GM19239 (cell line): ENCODE data around the gene TNFRSF25.

Experiments used
- DNase-seq: peaks from one replicate; pipeline ENCODE4 v3.0.0; 2011; ENCODE audit warnings: low spot score; ENCODE audit not compliant: insufficient read length
- FAIRE-seq: peaks from 2 replicates; lab custom pipeline; 2011; peaks lifted over from hg19 to GRCh38; lab: Jason Lieb, UNC

TNFRSF25 gene

GRCh38 chr1:6423321-6423999 is 42.5 kb downstream of the TNFRSF25 start:
- DNase-seq (peak; percentile 94), FAIRE-seq (no peak)

- DNase-seq (no peak), FAIRE-seq (no peak)
Observed at GRCh38 chr1:6421266-6421665, 44.7 kb downstream of the TNFRSF25 start.

- DNase-seq (no peak), FAIRE-seq (no peak)
Observed at GRCh38 chr1:6420454-6421042, 45.4 kb downstream of the TNFRSF25 start.

- no peak for FAIRE-seq
Observed at GRCh38 chr1:6419804-6420453, 46.0 kb downstream of the TNFRSF25 start, which contains the start of gene HES2. HES2 (minus strand) TSS chr1:6419919; CDS start chr1:6419820, 99 bp downstream.

GRCh38 chr1:6419397-6419803 is 46.6 kb downstream of the TNFRSF25 start:
- FAIRE-seq (no peak), DNase-seq (no peak)

More at GRCh38 chr1:6419804-6420453, 46.0 kb downstream of the TNFRSF25 start, which contains the start of gene HES2:
- no peak for DNase-seq

- no peak for DNase-seq
- FAIRE-seq, result no peak
Observed at GRCh38 chr1:6418668-6419396, 47.1 kb downstream of the TNFRSF25 start.

GRCh38 chr1:6417961-6418667 is 47.9 kb downstream of the TNFRSF25 start:
- DNase-seq (no peak), FAIRE-seq (no peak)

GRCh38 chr1:6416906-6417305 is 49.1 kb downstream of the TNFRSF25 start:
- FAIRE-seq (no peak), DNase-seq (no peak)

GRCh38 chr1:6416295-6416656 is 49.7 kb downstream of the TNFRSF25 start:
- FAIRE-seq (no peak), DNase-seq (no peak)

GRCh38 chr1:6414881-6415626 is 50.9 kb downstream of the TNFRSF25 start:
- FAIRE-seq (no peak), DNase-seq (no peak)

GRCh38 chr1:6414443-6414844 is 51.5 kb downstream of the TNFRSF25 start:
- DNase-seq, result peak; percentile 68
- peak; percentile 92 for FAIRE-seq

GRCh38 chr1:6412896-6413295 is 53.1 kb downstream of the TNFRSF25 start:
- DNase-seq, result no peak
- FAIRE-seq, result no peak
